ENCODE measurements around the gene ISL1.

The ISL1 gene

DNA sequence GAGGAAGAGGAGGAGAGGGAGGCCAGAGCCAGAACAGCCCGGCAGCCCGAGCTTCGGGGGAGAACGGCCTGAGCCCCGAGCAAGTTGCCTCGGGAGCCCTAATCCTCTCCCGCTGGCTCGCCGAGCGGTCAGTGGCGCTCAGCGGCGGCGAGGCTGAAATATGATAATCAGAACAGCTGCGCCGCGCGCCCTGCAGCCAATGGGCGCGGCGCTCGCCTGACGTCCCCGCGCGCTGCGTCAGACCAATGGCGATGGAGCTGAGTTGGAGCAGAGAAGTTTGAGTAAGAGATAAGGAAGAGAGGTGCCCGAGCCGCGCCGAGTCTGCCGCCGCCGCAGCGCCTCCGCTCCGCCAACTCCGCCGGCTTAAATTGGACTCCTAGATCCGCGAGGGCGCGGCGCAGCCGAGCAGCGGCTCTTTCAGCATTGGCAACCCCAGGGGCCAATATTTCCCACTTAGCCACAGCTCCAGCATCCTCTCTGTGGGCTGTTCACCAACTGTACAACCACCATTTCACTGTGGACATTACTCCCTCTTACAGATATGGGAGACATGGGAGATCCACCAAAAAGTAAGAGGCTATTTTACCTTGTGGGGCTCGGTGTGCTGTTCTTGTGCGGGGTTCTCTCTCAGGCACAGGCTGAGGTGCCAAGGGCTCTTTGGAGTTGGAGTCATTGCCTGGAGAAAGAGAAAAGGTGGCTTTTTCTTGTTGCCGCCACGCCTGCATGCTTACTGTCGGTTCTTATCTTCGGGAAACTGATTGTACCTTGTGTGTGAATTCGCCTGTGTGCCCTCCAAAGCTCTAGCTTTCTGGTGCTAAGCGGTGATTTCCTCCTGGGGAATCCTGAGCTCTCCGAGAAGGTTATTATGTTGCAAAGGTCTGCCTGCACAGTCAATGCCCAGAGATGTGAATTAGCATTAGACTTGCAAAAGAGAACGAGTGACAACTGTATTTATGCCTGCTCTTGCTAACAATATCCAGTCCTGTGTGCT, at the start of gene ISL1:
Gene ISL1, plus strand, starts transcription at position 318 of the 991 bp plus-strand sequence. Its CDS starts 224 bp downstream, at position 542.
- TF ChIP-seq CTCF (IDR thresholded peaks at IDR 0.05; ENCODE audit: low read depth, low read length, missing control alignments) = no peak
- peak; percentile 84 for DNase-seq (ENCODE audit: extremely low read depth, low read depth)
- peak within 1 kb of the TSS; percentile 75 for H3K4me3 ChIP-seq (replicated peaks; ENCODE audit: low read depth, low read length)

DNA sequence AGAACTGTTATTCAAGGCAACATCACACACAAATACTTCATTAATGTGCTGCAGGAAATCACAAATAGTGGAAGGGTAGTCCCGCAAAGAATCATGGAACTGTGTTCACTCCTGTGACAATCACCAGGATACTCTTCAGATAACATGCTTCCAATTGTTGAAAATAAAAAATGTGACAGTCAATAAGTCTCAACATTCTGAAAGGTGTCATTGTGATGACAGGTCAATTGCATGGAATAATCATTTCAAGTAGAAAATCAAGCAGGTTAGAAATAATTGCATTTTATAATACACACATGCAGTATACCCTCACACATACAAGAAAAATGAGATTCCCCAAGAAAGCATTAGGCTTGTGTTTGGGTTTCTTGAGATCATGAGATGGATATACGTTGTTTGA, 46.4 kb upstream of the ISL1 start:
- H3K4me3 ChIP-seq (replicated peaks; ENCODE audit: low read depth, low read length) = no peak overlapping the region
- TF ChIP-seq CTCF (IDR thresholded peaks at IDR 0.05; ENCODE audit: low read depth, low read length, missing control alignments) = no peak
- DNase-seq (ENCODE audit: extremely low read depth, low read depth) = no peak

DNA sequence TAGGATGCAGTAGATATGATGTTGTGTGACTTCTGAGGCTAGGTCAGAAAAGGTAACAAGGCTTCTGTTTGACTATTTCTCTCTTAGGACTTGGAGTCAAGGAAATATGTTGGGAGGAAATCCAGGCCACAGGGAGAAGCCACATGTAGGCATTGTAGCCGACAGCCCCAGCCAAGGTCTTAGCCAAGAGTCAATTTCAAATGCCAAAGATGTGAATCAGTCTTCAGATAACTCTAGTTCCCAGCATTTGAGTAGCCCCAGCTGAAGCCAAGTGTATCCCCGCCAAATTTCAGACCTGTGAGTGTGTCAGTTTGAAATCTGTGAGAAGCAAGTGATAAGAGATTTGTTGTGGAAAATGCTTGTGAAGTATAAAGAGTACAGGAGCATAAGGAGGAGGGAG, 38.1 kb upstream of the ISL1 start:
- no peak for TF ChIP-seq CTCF (IDR thresholded peaks at IDR 0.05; ENCODE audit: low read depth, low read length, missing control alignments)
- H3K4me3 ChIP-seq (replicated peaks; ENCODE audit: low read depth, low read length) = no peak overlapping the region
- DNase-seq (ENCODE audit: extremely low read depth, low read depth) = no peak

DNA sequence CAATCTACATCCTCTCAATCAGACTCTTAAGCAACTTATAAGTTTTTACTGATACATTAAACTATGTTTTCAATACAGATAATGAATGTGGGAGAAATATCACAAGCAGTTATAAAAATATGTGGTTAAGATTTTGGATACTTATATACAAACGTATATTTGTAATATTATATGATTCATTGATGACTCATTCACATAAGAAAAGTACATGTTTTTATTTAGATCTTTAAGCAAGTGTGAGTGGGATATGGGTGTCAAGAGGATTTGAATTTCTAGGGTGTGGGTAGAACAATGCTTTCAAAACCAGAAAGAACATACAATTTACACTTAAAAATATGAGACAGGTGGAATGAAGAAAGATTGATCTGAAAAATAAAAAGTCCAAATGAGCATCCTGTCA, 36.1 kb upstream of the ISL1 start:
- TF ChIP-seq CTCF (IDR thresholded peaks at IDR 0.05; ENCODE audit: low read depth, low read length, missing control alignments) = no peak
- no peak overlapping the region for H3K4me3 ChIP-seq (replicated peaks; ENCODE audit: low read depth, low read length)
- DNase-seq (ENCODE audit: extremely low read depth, low read depth) = no peak

GRCh38 chr5:51347704-51348103, 35.5 kb upstream of the ISL1 start:
- DNase-seq (ENCODE audit: extremely low read depth, low read depth) = no peak
- H3K4me3 ChIP-seq (replicated peaks; ENCODE audit: low read depth, low read length) = no peak overlapping the region
- no peak for TF ChIP-seq CTCF (IDR thresholded peaks at IDR 0.05; ENCODE audit: low read depth, low read length, missing control alignments)

- TF ChIP-seq CTCF (IDR thresholded peaks at IDR 0.05; ENCODE audit: low read depth, low read length, missing control alignments) = no peak
- H3K4me3 ChIP-seq (replicated peaks; ENCODE audit: low read depth, low read length) = no peak overlapping the region
- DNase-seq (ENCODE audit: extremely low read depth, low read depth) = no peak
Observed at GRCh38 chr5:51371052-51371451, 12.2 kb upstream of the ISL1 start.
